ENCODE results near the gene SYNE2. TPM values are rescaled to one million over a fixed set of nuclear protein-coding genes. Genes with fewer than 3 reads are reported as not detected.
A peak's percentile ranks its signal among the peaks of the same experiment; 100 is the strongest.

The SYNE2 gene
- total RNA-seq, 1 donor from 2014 or later = 5.7 TPM

DNA sequence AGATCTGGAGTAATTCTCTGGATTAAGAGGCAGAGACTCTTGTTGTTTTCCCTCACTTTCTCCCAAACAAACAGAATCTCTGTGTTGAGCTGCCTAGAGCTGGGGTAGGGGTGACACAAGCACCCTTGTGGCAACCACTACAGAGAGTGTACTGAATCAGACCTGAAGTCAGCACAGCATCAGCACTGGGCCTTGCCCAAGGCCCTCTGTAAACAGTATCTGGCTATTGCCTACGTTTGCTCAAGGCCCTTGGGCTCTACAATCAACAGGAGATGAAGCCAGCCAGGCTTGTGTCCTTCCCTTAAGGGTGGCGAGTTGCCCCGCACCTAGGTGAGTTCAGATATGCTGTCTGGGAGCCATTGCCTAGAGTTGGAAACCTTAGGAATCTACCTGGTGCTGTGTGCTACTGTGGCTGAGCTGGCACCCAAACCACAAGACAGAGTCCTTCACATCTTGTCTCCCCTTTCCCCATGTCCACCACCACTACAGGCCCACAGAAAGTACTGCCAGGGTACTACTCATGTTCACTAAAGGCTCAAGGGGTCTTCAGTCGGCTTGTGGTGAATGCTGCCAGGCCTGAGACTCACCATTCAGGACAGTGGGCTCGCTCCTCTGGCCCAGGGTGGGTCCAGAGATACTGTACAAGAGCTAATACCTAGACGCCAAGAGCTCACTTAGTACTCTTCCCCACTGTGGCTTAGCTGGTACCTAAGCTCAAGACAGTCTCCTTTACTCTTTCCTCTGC, 206.8 kb downstream of the SYNE2 start:
- Histone ChIP-seq H3K27me3 (ENCODE audit: insufficient read depth, low read length) (no peaks in the 10 kb centered on the region), H3K79me2 (ENCODE audit: insufficient read depth, low read length) (no peaks in the 10 kb centered on the region), H3K9ac (ENCODE audit: low read length) (no peak overlapping the region), H2AFZ (ENCODE audit: low read depth, low read length) (no peak overlapping the region), H3K36me3 (ENCODE audit: insufficient read depth, low read length) (no peaks in the 10 kb centered on the region), H3K9me3 (ENCODE audit: insufficient read depth, low read depth, low read length) (no peaks in the 10 kb centered on the region), H3K4me2 (ENCODE audit: low read length) (no peak overlapping the region), H4K20me1 (ENCODE audit: insufficient read depth, low read length) (no peaks in the 10 kb centered on the region), H3K27ac (ENCODE audit: low read depth, low read length) (no peak overlapping the region), H3K4me3 (ENCODE audit: insufficient read depth, low read depth, low read length) (no peak overlapping the region), H3K4me1 (ENCODE audit: insufficient read depth, low read length) (no peaks in the 10 kb centered on the region)
- H3K9me3 Mint-ChIP-seq (ENCODE audit: unreplicated experiment) = no peaks in the 10 kb centered on the region
- H3K4me1 Mint-ChIP-seq (ENCODE audit: low read depth, unreplicated experiment) = peaks cover 3% of the 10 kb centered on the region
- no peak for FAIRE-seq
- H3K36me3 Mint-ChIP-seq (ENCODE audit: low read depth, unreplicated experiment) = no peaks in the 10 kb centered on the region
- H3K27me3 Mint-ChIP-seq (ENCODE audit: low read depth, unreplicated experiment) = no peaks in the 10 kb centered on the region
- no peak for DNase-seq (ENCODE audit: low read depth)
- H3K27ac Mint-ChIP-seq (ENCODE audit: unreplicated experiment) = no peak overlapping the region
- TF ChIP-seq, protein P1, sequence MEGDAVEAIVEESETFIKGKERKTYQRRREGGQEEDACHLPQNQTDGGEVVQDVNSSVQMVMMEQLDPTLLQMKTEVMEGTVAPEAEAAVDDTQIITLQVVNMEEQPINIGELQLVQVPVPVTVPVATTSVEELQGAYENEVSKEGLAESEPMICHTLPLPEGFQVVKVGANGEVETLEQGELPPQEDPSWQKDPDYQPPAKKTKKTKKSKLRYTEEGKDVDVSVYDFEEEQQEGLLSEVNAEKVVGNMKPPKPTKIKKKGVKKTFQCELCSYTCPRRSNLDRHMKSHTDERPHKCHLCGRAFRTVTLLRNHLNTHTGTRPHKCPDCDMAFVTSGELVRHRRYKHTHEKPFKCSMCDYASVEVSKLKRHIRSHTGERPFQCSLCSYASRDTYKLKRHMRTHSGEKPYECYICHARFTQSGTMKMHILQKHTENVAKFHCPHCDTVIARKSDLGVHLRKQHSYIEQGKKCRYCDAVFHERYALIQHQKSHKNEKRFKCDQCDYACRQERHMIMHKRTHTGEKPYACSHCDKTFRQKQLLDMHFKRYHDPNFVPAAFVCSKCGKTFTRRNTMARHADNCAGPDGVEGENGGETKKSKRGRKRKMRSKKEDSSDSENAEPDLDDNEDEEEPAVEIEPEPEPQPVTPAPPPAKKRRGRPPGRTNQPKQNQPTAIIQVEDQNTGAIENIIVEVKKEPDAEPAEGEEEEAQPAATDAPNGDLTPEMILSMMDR (IDR thresholded peaks at IDR 0.05; ENCODE audit: insufficient read depth, low read depth, low read length) = no peak
- TF ChIP-seq EZH2 (IDR thresholded peaks at IDR 0.05; ENCODE audit: insufficient read depth, low read length) = no peak
- H3K4me3 Mint-ChIP-seq (ENCODE audit: unreplicated experiment) = no peak overlapping the region

DNA sequence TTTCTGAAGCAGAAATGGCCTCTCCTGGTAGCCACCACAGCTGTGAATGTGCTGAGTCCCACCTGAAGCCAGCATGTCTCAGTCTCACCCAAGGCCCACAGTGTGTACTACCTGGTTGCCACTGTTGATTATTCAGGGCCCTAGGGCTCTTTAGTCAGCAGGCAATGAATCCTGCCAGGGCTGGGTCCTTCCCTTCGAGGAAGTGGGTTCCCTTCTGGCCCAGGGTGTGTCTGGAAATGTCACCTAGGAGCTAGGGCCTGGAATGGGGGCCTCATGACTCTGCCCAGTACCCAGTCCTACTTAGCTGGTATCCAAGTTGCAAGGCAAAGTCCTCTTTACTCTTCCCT, 207.4 kb downstream of the SYNE2 start:
- H3K4me3 Mint-ChIP-seq (ENCODE audit: unreplicated experiment) = no peak overlapping the region
- no peaks in the 10 kb centered on the region for H3K4me1 ChIP-seq (ENCODE audit: insufficient read depth, low read length)
- H2AFZ ChIP-seq (ENCODE audit: low read depth, low read length) = no peak overlapping the region
- no peak overlapping the region for H3K4me2 ChIP-seq (ENCODE audit: low read length)
- no peaks in the 10 kb centered on the region for H3K27me3 Mint-ChIP-seq (ENCODE audit: low read depth, unreplicated experiment)
- TF ChIP-seq, protein P1 (IDR thresholded peaks at IDR 0.05; ENCODE audit: insufficient read depth, low read depth, low read length) = no peak
- TF ChIP-seq EZH2 (IDR thresholded peaks at IDR 0.05; ENCODE audit: insufficient read depth, low read length) = no peak
- H3K4me3 ChIP-seq (ENCODE audit: insufficient read depth, low read depth, low read length) = no peak overlapping the region
- H3K9ac ChIP-seq (ENCODE audit: low read length) = no peak overlapping the region
- no peak overlapping the region for H3K27ac Mint-ChIP-seq (ENCODE audit: unreplicated experiment)
- no peaks in the 10 kb centered on the region for H4K20me1 ChIP-seq (ENCODE audit: insufficient read depth, low read length)
- FAIRE-seq = no peak
- H3K27ac ChIP-seq (ENCODE audit: low read depth, low read length) = no peak overlapping the region
- peaks cover 3% of the 10 kb centered on the region for H3K4me1 Mint-ChIP-seq (ENCODE audit: low read depth, unreplicated experiment)
- H3K27me3 ChIP-seq (ENCODE audit: insufficient read depth, low read length) = no peaks in the 10 kb centered on the region
- H3K79me2 ChIP-seq (ENCODE audit: insufficient read depth, low read length) = no peaks in the 10 kb centered on the region
- no peaks in the 10 kb centered on the region for H3K36me3 Mint-ChIP-seq (ENCODE audit: low read depth, unreplicated experiment)
- H3K9me3 ChIP-seq (ENCODE audit: insufficient read depth, low read depth, low read length) = no peaks in the 10 kb centered on the region
- DNase-seq (ENCODE audit: low read depth) = no peak
- H3K36me3 ChIP-seq (ENCODE audit: insufficient read depth, low read length) = no peaks in the 10 kb centered on the region
- no peaks in the 10 kb centered on the region for H3K9me3 Mint-ChIP-seq (ENCODE audit: unreplicated experiment)

GRCh38 chr14:64060648-64061096, 207.9 kb downstream of the SYNE2 start:
- no peak for DNase-seq (ENCODE audit: low read depth)
- no peak overlapping the region for H3K27ac Mint-ChIP-seq (ENCODE audit: unreplicated experiment)
- no peaks in the 10 kb centered on the region for H3K36me3 Mint-ChIP-seq (ENCODE audit: low read depth, unreplicated experiment)
- no peaks in the 10 kb centered on the region for H4K20me1 ChIP-seq (ENCODE audit: insufficient read depth, low read length)
- no peaks in the 10 kb centered on the region for H3K79me2 ChIP-seq (ENCODE audit: insufficient read depth, low read length)
- no peak overlapping the region for H3K27ac ChIP-seq (ENCODE audit: low read depth, low read length)
- H3K4me2 ChIP-seq (ENCODE audit: low read length) = no peak overlapping the region
- H2AFZ ChIP-seq (ENCODE audit: low read depth, low read length) = no peak overlapping the region
- TF ChIP-seq, protein P1 (IDR thresholded peaks at IDR 0.05; ENCODE audit: insufficient read depth, low read depth, low read length) = peak; percentile 18
- no peak for TF ChIP-seq EZH2 (IDR thresholded peaks at IDR 0.05; ENCODE audit: insufficient read depth, low read length)
- no peaks in the 10 kb centered on the region for H3K36me3 ChIP-seq (ENCODE audit: insufficient read depth, low read length)
- H3K9ac ChIP-seq (ENCODE audit: low read length) = no peak overlapping the region
- H3K4me1 Mint-ChIP-seq (ENCODE audit: low read depth, unreplicated experiment) = peaks cover 3% of the 10 kb centered on the region
- H3K4me3 ChIP-seq (ENCODE audit: insufficient read depth, low read depth, low read length) = no peak overlapping the region
- no peaks in the 10 kb centered on the region for H3K27me3 ChIP-seq (ENCODE audit: insufficient read depth, low read length)
- no peak for FAIRE-seq
- no peaks in the 10 kb centered on the region for H3K27me3 Mint-ChIP-seq (ENCODE audit: low read depth, unreplicated experiment)
- no peaks in the 10 kb centered on the region for H3K4me1 ChIP-seq (ENCODE audit: insufficient read depth, low read length)
- H3K9me3 Mint-ChIP-seq (ENCODE audit: unreplicated experiment) = no peaks in the 10 kb centered on the region
- H3K4me3 Mint-ChIP-seq (ENCODE audit: unreplicated experiment) = no peak overlapping the region
- H3K9me3 ChIP-seq (ENCODE audit: insufficient read depth, low read depth, low read length) = no peaks in the 10 kb centered on the region

Data from astrocyte (in vitro differentiated cells and primary cell).